A549 treated with AZD2906 at 1 μM for 4 hours (cell line): ENCODE measurements around the gene SLC23A3. TPM values are rescaled to one million over a fixed set of nuclear protein-coding genes. Genes with fewer than 3 reads are reported as not detected.

Experiments used
- total RNA-seq: library from RNA; stranded (reverse); fragments of 200-300 nt; extraction: Qiagen RNA extraction; gene quantifications from 5 replicates; pipeline ENCODE4 v1.2.3, GENCODE V29; 2022

SLC23A3 gene, protein sequence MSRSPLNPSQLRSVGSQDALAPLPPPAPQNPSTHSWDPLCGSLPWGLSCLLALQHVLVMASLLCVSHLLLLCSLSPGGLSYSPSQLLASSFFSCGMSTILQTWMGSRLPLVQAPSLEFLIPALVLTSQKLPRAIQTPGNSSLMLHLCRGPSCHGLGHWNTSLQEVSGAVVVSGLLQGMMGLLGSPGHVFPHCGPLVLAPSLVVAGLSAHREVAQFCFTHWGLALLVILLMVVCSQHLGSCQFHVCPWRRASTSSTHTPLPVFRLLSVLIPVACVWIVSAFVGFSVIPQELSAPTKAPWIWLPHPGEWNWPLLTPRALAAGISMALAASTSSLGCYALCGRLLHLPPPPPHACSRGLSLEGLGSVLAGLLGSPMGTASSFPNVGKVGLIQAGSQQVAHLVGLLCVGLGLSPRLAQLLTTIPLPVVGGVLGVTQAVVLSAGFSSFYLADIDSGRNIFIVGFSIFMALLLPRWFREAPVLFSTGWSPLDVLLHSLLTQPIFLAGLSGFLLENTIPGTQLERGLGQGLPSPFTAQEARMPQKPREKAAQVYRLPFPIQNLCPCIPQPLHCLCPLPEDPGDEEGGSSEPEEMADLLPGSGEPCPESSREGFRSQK
- 0.13 to 0.63 TPM (median 0.41 TPM) in 5 replicates for total RNA-seq

DNA sequence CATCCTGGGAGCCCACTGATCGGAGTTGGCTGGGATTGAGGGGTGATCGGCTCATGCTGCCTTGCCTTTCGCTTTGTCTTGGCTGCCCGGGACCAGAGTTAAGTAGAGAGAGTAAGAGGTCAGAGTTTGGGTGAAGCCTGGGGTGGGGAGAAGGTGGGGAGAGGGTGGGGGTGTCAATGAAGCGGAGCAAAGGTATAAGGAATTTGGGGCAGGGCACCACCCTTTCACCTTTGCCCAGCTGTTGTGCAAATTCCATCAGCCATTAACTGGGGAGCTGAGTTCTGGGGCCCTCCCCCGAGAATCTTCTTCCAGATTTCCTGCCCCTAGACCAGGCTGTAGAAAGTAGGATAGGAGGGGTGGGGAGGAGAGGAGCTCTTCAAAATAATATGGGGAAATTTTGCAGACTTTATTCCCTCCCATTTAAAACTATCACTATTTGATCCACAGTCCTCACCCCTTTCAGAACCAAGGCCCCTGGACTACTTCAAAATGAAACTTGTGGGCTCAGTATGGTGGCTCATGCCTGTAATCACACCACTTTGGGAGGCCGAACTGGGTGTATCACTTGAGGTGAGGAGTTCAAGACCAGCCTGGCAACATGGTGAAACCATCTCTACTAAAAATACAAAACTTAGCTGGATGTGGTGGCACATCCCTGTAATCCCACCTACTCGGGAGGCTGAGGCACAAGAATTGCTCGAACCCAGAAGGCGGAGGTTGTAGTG, at the start of gene SLC23A3:
Gene SLC23A3, minus strand, starts transcription at position 100 of the 725 bp plus-strand sequence. Its CDS starts 45 bp downstream, at position 55.

DNA sequence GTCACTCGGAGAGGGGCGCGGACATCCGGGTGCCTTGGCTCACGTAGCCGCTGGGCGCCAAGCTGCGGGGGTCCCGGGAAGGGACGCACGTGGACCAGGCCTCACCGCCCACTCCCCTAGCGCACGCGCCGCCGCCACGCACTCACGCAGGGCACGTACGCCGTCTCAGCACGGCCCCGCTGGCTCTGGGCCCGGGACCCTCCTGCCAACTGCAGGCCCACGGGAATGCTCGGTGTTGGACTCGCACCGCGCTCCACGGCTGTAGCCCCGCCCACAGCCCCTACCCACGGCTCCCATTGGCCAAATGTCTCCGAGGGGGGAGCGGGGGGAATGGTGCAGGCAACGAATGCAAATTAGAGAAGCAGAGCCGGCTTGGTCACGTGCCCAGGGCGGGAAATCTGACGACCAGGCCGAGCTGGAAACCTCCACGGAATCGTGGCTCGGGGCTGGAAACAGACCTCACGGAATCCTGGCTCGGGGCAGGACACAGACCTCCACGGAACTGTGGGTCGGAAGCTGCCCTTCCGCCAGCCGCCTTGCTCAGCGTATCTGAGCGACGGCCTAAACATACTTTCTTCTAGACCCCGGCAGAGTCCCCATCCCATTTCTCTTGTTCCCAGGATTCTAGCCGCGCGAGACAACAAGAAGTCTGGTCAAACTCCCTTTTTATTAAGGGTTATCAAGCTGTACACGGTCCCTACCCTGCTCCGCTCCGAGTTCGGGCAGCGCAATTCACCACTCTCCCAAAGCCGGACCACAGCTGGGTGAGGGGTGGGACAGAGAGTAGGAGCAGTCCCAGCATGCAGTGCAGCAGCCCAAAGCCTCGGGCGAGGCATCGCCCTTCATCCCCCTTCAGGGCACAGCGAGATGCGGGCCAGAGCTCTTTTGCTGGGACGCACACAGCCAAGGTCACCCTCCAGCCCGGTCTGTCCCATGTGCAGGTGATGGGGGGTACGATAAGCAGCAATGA, 49.2 kb upstream of the SLC23A3 start, which contains the start of gene ABCB6:
Gene ABCB6, minus strand, starts transcription at position 227 of the 970 bp plus-strand sequence. CDS start 285 bp downstream, outside the sequence.

DNA sequence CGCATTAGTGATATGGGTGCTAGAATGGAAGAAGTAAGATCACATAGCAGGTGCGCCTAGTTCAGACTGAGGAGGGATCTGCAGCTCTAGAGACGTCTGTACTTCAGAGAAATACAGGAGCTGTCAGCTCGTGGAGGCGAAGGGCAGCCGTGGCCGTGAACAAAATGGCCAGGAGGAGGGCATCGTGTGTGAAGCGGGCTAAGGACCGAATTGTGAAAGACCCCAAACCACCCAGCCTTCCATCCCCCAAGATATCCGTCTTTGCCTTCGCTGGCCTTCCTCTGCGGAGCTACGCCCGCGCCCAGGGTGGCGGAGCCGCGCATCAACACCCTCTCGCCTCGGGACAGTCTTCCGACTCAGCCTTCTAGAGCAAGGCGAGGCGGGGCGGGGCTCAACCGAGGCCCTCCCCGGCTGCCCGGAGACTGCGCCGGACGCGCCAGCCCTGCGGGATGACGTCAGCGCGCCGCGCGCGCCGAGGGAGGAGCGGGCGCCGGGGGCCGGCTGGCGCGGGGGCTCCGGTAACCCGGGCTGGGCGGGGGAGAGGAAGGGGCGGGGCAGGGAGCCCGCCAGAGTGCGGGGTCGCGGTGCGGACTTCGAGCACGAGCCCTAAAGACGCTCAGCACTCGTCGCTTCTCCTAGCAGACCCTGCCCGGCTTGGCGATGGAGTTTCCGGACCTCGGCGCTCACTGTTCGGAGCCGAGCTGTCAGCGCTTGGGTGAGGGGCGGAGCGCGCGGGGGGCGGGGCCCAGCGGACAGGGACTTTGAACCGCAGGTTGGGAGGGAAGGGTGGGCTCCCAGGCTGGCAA, 36.7 kb upstream of the SLC23A3 start, which contains the start of gene ZFAND2B:
Gene ZFAND2B, plus strand, starts transcription at position 455 of the 806 bp plus-strand sequence. Its CDS starts 206 bp downstream, at position 661.

DNA sequence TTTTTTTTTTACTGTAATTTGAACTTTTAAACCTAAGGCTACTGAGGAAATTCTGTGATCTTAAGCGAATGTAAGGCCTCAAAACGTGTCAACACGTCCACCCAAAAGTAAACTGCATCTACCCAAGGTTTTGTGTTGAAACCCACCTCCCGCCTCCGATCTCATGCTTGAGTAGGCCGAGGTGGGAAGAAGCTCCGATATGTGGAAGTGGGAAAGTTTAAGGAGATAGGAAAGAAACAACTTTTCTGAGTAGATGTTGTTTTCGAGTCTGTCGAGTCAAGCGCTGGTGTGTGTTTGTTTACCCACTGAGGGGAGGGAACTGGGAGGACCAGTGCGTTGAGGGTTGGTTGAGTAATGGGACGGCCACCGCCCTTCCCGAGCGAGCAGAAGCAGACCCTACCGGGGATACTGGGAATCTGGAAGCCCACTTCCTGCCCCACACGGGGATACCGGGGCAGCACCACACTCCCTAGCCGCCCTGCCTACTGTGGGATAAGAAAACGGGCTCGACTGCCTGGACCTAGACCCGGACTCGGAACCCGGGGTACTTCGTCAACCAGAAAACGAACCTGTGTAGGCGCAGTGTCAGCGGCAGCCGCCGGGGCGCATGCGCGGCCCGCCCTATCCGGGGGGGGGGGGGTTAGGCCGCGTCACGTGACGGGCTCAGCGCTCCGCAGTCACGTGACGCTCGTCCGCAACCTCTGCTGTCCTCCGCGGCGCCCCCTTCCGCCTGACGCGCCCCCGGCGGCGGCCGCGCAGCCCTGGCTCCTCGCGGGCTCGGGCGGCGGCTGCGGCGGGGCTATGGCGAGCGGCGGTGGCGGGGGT, 7.9 kb upstream of the SLC23A3 start, which contains the start of gene RETREG2:
Gene RETREG2, plus strand, starts transcription at position 724 of the 825 bp plus-strand sequence. Its CDS starts 78 bp downstream, at position 802.

DNA sequence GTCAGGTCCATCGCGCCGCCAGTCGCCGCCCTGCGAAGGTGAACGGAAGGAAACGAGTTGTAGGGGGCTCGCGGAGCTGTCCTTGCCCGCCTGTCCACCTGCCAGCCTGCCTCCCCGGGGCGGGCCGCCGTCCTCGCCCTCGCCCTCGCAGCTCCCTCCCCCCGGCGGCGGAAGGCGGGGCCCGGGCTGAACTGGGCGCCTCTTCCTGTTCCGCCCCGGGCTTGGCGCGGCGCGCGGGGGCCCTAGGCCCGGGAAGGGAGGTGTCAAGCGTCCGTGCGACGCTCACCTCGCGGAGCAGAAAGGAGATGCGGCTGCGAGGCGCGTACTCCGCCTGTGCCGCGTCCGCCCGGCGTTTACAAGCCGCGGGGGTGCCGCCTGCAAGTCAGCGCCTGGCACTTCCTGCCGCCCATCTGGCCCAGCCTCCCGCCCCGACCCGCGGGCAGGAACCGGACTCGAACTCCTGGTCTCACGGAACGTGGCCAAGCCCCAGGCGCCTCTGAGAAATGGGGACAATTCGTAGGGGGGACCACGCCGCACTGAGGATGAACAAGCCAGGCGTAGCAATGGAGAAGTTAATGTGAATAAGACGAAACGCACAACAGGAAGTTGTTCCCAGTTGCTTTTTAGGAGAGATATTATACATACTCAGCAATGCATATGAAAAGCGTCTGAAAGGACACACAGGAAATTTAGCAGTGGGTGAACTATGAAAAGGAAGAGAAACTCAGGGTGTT, 7.2 kb upstream of the SLC23A3 start, which contains the start of gene CNPPD1:
Gene CNPPD1, minus strand, starts transcription at position 108 of the 734 bp plus-strand sequence. Its CDS starts 97 bp downstream, at position 11.

DNA sequence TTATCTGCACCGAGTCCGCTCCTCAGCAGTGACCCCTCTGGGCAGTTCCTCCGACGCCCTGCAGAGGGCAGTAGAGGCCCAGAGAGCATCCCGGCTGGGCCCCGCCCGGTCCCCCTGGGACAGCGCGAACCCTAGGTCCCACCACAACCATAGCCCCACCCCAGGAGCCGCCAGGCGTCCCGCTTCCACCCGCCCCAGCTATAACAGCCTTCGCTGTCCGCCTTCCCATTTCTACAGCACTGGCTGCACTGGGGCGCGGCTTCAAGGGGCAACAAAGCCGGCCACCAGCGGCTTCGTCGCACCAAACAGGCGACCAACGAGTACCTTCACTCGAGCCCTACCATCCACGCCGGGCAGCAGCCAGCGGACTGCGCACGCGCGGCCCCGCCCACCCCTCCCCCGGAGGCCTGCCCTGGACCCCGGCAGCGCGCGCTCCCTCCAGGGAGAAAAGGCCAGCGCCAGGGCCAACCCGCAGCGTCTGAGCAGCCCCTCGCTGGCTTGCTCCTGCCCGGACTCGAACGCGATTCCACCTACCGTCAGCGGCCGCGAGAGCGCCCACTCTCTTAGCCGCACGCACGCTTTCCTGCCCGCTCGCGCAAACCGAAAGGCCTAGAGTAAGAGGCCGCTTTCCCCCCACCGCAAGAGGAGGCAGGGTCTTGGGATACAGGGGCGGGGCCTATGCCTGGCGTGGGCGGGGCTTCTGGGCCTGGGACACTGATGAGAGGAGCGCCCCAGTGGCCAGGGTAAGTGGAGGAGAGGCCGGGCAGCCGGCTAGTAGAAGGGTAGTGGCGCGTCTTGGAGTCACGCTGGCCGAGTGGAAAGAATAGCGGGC, 9.4 kb downstream of the SLC23A3 start, which contains the start of gene NHEJ1:
Gene NHEJ1, minus strand, starts transcription at position 630 of the 832 bp plus-strand sequence. CDS start 2,453 bp downstream, outside the sequence.

Other genes starting within 250 kb of the SLC23A3 start
- 4.6 to 8.8 TPM (median 7.0 TPM) in 5 replicates for gene CDK5R2, start 210.4 kb downstream of the SLC23A3 start, total RNA-seq
- gene FEV, start 184.8 kb downstream of the SLC23A3 start, total RNA-seq = not detected in 5 replicates
- gene CRYBA2, start 176.6 kb downstream of the SLC23A3 start, total RNA-seq = 0.10 to 0.25 TPM in 2 of 5 replicates, not detected in the others
- gene CFAP65, start 128.5 kb downstream of the SLC23A3 start, total RNA-seq = 0.11 to 0.32 TPM (median 0.17 TPM) in 5 replicates
- 0.28 to 0.88 TPM (median 0.74 TPM) in 5 replicates for gene IHH, start 109.1 kb downstream of the SLC23A3 start, total RNA-seq
- 15.2 to 19.0 TPM (median 16.9 TPM) in 5 replicates for gene NHEJ1, start 9.2 kb downstream of the SLC23A3 start, total RNA-seq
- 39.9 to 49.9 TPM (median 47.1 TPM) in 5 replicates for gene CNPPD1, start 6.9 kb upstream of the SLC23A3 start, total RNA-seq
- 65.5 to 83.4 TPM (median 79.7 TPM) in 5 replicates for gene RETREG2, start 8.2 kb upstream of the SLC23A3 start, total RNA-seq
- 16.7 to 21.2 TPM (median 20.2 TPM) in 5 replicates for gene ZFAND2B, start 36.8 kb upstream of the SLC23A3 start, total RNA-seq
- gene ABCB6, start 48.9 kb upstream of the SLC23A3 start, total RNA-seq = 21.3 to 30.4 TPM (median 27.3 TPM) in 5 replicates
- gene ATG9A, start 59.6 kb upstream of the SLC23A3 start, total RNA-seq = 39.3 to 45.7 TPM (median 44.4 TPM) in 5 replicates
- gene ANKZF1, start 59.8 kb upstream of the SLC23A3 start, total RNA-seq = 12.5 to 17.3 TPM (median 15.3 TPM) in 5 replicates
- gene GLB1L, start 75.4 kb upstream of the SLC23A3 start, total RNA-seq = 5.7 to 6.4 TPM (median 5.8 TPM) in 5 replicates
- gene STK16, start 75.5 kb upstream of the SLC23A3 start, total RNA-seq = 27.6 to 31.6 TPM (median 29.1 TPM) in 5 replicates
- gene TUBA4B, start 83.2 kb upstream of the SLC23A3 start, total RNA-seq = 0.10 to 0.32 TPM (median 0.12 TPM) in 5 replicates
- 225 to 347 TPM (median 253 TPM) in 5 replicates for gene TUBA4A, start 83.9 kb upstream of the SLC23A3 start, total RNA-seq
- gene DNAJB2, start 109.3 kb upstream of the SLC23A3 start, total RNA-seq = 32.4 to 37.7 TPM (median 36.7 TPM) in 5 replicates
- 0.95 to 1.5 TPM (median 1.3 TPM) in 5 replicates for gene PTPRN, start 139.4 kb upstream of the SLC23A3 start, total RNA-seq
- not detected in 5 replicates for gene RESP18, start 162.7 kb upstream of the SLC23A3 start, total RNA-seq
- 56.8 to 62.2 TPM (median 60.4 TPM) in 5 replicates for gene DNPEP, start 217.9 kb upstream of the SLC23A3 start, total RNA-seq
- 0.14 to 0.69 TPM (median 0.27 TPM) in 5 replicates for gene DES, start 248.3 kb upstream of the SLC23A3 start, total RNA-seq